ENCODE measurements around the gene EXOC3.

DNA sequence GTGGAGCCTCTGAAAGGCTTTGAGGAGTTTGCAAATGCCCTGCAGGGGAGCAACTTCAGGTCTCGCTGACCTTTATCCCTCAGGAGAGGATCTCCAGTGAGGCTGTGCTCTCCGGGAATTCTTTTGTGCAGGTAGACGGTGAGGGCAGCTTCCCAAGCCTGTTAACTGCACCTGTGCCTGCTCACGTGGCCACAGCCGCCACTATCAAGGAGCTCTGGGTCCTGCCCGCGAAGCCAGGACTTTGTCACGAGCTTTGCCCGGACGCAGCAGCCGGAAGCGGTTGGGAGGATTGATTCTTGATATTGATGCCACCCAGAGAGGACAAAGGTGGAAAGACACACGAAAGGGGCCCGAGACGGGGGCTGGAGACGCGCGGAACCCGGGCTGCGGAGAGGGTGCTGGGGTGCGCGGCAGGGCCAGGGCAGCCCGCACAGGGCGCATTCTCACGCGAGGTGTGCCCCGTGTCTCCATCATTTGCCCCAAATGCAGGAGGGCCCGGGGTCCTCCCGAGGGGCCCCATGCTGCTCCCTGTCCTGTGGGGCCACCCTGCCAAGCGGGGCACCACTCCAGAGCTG is 63.1 kb downstream of the EXOC3 start:
- TF ChIP-seq POLR2A (IDR thresholded peaks at IDR 0.05) (no peak), CTCF (IDR thresholded peaks at IDR 0.05) (no peak)
